ENCODE data around the gene MRGPRF.

The MRGPRF gene

DNA sequence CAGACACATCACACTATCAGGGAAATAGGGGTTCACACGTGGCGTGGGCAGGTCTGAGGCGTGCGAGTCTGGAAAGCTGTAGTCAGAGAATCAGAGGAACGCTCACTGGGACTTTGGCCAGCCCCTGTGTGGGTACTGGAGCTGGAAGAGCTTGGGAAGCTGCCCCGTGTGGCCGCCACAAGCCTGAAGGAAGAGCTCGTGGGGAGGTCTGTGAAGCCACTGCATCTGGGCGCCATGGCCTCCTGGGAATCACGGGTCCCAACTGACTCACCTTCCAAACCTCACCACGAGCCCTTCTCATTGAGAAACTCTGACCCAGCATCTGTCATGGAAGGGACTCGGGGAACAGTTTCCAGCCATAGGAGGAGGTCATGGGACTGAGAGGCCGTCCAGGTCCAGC lies 5.9 kb upstream of the MRGPRF start:
- DNase-seq = no peak

DNA sequence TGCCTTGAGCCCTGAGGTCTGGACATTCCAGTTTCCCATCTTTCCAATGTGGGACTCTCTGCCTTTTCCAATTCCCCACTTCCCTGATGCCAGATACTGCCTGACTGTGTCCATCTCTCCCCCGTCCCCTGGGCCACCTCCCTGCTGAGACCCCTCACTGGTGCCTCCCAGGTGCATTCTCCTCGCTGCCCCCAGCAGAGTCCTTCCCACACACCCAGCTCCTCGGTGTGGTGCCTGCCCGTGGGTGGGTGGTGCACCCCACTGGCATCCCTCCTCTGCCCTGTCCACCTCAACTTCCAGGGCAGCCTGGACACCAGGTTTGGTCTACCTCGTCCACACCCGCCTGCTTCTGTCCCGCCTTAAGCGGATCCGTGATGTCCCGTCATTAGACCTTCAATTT lies 4.9 kb upstream of the MRGPRF start:
- DNase-seq = no peak

DNA sequence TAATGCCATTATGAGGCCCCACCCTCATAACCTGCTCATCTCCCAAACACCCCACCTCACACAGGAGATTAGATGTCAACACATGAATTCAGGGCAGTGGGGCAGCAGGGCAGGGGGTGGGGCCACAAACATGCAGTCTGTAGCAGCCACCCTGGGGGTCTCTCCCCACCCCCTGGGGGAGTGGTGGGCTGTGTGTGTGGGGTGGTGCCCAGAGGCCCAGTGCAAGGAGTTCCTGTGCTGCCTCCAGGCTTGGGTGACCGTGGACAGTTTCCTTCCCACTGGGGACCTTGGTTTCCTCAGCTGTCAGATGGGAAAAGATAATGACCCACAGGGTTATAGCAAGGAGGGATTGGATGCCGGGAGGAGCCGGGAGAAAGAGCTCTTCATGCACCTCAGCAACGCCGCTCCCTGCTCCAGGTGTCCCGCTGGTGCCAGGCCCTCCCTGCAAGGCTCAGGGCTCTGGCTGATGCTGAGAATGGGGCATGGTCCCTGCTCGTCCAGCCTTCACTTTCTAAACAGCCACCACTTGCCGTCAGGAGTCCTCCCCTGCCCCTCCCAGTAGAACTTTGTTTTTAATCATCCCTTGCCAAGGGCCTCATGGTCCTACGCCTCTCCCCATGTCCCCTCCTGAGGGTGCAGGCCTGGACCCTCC lies 2.0 kb upstream of the MRGPRF start:
- no peak for DNase-seq

DNA sequence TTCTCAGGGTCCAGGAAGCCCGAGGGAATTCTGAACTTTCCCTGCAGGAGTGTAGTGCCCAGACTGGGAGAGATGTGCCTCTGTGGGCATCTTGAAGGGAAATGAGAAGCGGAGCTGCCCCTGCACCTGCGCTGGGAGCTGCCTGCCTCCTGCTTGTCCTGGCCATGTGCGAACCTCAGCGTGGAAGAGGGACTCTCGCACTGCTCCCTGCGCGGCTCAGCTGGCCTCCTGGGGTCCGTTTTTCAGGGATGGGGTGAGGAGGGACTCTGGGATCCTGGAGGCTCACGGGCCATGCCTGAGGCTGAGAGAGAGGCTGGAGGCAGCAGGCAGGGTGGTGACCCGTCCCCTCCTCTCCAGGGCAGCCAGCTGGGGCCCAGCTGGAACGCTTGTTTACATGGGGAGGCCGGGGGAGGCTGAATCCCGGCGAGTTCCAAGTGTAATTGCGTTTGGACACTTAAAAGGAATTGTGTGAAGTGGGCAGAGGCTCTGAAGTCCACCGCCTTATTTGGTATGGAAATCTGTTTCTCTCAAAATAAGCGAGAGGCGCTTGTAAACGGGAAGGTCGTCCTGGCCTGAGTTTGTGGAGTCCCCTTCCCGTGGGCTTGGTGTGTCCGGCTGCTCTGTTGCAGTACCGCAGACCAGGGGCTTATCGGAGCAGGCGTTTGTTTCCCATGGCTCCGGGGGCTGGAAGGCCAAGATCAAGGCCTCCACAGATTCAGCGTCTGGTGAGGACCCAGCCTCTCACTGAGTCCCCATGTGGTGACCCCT lies 1.2 kb upstream of the MRGPRF start:
- no peak for DNase-seq

DNA sequence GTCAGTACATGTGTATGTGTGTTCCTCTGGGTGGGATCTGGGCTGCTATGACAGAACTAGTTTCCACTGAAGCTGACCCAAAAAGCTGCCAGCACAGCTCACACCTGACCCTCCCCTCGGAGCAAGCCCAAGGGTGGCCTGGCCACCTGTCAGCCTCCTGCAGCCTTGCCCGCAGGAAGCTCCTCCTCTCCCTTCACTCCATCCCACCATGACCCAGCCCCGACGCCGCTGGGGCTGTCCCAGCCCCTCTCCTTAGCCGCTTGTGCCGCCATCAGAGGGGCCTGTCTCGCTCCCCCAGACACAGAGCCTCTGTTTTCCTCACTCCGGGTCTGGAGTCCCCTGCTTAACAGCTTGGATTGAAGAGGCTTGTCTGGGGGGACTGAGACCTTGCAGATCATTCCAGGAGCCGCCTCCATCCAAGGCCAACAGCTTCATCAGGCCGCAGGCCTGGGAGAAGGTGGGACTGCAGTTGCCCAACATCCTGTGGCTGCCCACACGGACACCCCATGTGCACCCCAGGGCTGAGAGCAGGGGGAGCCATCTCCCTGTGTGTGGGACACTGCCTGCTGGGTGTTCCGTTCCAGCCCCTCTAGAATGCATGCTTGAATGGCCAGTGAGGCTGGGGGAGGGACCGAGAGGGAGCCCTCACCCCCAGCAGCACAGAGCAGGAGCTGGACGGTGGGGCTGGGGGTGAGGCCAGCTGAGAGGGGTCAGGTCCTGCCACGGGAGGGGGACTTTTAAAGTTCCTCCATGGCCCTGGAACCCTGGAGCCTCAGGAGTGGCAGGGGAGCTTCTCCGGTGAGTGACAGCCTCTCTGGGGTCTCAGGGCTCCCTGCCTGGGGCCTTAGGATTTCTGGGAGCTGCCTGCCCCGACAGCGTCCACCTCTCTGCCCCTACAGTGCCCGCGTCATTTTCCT lies 696 bp downstream of the MRGPRF start:
- DNase-seq = no peak

DNA sequence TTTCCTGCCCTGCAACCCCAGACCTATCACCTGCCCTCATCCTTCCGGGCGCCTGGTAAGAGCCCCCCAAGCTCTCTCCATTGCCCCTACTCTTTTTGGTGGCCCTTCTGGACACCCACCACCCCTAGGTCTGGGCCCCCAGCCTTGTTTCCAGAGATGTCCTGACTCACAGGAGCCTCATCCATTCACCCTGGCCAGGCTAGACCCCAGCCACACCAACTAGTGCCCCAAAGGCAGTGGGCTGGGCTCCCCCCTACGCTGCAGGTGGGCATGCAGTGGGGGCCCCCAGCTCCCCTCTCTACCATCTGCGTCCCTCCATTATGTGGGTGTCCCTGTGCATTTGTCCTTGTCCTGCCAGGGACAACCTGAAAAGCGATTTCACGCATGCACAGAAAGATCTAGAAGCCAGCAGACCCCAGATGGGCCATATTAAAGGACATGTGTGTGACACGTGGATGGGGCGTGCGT lies 1.4 kb downstream of the MRGPRF start:
- DNase-seq = no peak

DNA sequence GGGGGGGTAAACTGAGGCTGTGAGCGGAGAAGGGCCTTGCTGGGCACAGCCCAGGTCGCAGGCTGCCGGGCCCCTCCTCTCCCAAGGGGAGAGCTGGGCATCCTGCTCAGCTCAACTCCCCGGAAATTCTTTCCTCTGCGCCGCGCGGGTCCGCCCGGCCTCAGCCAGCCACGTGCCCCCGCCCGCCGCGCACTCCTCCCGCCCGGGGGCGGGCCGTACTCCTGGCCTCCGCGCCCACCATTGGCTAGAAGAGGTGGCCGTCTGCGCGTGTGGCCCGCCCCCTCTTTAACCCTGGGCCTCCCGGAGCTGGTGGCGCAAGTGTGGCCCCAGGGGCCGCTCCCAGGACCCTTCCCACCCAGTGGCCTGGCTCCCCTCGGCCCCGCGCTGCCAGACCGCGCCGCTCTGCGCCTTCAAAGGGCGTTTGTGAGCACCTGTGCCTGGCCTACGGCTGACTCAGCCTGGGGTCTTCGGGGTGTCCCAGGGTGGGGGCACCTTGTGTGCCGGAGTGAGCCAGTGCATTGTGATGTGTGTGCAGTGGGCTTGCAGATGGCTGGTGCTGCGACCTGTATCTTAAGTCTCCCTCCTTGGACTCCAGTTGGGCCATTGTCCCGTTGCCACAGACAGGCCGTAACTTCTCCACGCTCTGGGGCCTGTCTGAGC lies 2.0 kb downstream of the MRGPRF start:
- no peak for DNase-seq

DNA sequence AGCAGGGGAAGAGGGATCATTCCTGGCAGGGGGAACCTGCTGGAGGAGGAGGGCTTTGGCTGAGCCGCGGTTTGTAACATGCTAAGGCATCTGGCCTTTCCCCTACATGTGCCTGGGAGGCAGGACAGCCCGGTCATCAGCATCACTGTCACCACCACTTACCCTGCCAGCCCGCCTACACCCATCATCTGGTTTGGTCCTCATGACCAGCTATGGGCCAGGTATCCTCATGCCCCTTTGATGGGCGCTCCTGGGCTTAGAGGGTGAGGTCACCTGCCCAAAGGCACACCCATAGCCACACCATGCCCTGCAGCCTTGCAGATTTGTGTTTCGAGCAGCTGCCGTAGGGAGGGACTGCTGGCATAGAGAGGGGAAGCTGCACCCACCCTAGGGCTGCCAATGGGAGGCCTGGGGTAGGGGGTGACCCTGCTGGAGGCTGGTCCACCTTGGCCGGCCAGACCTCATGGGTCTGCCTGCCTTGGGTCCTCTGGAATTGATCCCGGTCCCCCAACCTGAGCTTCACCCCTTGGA lies 2.6 kb downstream of the MRGPRF start:
- DNase-seq = no peak

DNA sequence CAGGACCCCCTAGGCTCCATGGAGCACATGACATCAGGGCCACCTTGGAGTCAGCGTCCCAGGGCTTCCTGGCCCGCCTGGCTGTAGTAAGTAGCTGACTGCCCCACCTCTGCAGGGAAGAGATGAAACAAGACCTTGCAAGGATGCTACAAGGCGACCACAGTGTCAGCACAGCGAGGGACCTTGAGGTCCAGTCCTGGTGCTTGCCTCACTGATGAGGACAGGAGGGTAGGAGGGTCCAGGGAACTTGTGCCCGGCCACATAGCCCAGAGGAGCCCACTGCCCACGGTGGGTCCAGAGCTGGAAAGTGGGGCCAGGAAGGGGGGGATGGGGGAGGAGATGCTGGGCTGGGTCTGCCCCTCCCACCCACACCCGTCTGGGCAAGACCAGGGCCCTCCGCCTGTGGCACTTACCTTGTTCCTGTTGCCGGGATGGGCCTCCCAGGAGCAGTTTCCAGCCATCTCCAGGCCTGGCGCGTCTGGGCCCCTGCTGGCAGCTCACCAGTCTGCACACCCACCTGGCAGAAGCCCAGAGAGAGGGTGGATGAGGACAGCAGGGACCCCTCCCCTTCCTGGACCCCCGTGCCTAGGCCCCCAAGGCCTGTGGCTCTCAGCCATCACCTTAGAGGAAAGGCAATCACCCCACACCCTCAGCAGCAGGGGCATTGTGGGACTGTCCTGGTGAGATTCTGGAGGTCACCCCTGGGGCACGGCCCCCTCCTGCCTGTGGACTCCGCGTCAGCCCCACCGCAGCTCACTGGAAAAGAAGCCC lies 3.4 kb downstream of the MRGPRF start:
- DNase-seq = no peak

DNA sequence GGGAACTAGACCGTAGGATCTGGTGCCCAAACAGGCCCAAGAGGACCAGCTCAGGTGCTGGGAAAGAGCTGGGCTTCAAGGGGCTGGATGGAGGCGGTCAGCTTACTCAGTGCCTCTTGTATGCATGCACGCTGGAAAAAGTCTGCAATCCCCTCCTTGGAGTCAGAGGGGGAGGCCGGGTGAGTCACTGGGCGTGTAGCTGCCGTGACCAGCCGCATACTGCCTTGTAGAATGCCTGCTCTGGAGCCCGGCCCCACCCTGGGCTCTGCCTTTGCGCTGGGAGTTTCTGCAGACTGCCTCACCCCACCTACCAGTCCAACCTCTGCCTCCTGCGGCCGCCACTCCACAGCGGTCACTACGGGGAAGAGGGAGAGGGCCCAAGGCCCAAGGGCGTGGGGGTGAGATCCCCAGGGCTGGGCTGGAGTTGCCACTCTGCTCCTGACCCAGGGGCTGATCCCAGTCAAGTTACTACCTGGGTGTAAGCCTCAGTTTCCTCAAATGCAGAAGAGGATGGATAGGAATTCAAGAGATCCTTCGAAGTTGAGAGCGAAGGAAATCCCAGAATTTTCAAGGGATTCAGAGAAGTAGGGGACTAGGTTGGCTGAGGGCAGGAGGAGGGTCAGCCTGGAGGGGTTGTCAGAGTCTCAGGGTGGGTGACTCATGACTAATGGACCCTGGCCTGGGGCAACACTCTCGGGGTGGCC lies 4.2 kb downstream of the MRGPRF start:
- DNase-seq = no peak

DNA sequence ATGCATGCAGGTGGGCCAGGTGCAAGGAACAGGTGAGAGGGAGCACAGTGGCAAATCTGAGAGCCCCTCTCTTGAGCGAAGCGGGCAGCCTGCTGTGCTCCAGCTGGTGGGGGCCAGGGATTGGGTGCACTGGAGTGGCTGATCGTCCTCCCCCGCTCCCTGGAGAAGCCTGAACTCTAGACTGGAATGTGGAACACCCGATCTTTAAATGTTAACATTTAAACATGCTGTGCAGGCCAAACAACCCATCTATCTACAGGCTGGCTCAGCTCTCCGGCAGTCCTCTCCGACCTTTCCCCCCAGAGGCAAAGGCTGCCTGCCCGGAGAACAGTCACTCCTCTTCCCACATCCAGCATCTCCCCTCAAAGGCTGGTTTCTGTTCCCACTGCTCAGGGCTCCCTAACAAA lies 5.1 kb downstream of the MRGPRF start:
- no peak for DNase-seq

DNA sequence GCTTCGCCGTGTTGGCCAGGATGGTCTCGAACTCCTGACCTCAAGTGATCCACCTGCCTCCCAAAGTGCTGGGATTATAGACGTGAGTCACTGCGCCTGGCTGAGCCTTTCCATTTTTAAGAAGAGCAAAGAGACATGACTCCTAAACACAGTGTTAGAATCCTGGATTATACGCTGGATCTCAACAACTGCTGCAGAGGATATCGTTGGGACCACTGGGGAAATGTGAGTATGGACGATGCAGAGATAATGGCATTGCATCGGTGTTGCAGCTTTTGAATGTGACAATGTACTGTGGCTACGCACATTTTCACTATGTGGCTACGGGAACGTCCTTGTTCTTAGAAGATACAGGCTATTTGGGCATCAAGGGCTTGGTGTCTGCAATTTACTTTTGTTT lies 6.2 kb downstream of the MRGPRF start:
- DNase-seq = no peak

DNA sequence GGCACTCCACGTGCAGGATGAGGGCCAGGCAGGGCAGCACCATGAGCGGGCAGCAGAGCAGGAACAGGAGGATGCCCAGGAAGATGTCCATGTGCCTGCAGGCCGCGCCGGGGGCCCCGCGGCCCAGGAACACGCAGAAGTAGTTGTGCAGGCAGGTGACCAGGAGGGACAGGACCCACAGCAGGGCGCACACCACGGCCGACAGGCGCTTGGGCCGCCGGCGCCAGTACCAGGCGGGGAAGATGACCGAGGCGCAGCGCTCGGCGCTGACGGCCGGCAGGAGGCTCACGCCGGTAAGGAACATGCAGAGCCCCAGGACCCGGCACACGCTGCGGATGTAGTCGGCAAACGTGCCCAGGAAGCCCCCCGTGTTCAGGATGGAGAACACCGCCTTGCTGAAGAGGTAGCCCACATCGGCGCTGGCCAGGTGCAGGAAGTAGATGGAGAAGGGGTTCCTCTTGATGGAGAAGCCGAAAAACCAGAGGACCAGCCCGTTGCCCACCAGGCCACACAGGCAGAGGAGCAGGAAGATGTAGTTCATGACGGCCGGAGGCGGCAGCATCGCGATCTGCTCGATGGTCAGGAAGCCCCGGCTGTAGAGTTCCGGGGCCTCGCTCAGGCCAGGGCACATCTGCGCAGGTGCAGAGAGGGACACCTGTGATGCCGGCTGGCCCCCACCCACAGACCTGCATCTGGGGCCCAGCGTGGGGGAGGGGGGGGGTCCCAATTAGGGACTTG lies 7.2 kb downstream of the MRGPRF start:
- DNase-seq = no peak

DNA sequence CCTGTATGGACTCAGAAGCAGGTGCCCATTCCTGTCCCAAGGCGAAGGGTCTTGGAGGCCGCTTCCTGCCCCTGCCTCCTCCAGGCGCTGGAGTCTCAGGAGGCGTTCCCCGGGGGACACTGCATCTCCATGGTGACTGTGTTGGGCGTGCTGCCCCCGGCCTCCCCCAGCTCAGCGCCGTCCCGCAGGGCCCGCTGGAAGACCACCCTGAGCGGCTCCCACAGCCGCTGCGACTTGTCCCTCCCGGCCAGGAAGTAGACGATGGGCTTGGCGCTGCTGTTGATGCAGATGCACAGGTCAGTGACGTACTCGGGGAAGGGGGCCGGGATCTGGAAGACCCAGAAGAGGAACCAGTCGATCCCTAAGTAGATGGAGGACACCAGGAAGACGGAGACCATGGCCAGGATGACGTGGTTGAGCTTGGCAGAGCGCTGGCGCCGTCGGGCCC lies 7.8 kb downstream of the MRGPRF start:
- no peak for DNase-seq

DNA sequence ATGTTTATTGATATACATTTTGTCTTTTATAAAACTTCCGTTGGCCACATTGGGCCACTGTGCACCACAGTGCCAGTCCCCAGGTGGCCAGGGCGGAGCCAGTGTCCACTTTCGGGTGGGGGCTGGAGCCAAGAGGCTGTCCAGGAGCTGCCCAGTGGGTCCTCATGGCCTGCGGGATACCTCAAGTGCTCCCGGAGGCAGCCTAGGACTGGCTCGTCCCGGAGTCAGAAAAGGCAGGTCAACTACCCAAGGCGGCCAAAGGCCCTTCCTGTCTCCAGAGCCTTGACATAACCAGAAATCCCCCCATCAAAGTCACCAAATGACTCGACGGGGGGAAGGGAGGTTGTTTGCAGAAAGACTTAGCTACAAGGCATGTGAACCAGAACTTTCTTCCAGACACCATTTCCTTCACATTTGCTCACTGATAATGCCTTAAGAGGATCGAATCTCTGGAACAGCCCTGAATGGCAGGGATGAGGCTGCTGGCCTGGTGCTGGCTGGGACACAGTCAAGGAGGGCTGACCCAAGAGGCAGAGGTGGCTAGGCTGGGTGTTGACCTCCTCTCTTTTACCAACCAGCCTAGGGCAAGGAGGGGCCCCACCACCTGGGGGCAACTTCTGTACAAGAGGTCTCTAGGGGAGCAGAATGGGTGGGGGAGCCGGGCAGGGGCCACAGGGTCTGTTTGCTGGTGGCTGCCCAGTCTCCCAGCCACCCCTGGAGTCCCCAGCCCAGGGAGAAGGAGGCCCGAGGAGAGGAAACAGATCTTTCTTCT lies 8.4 kb downstream of the MRGPRF start:
- DNase-seq = no peak

DNA sequence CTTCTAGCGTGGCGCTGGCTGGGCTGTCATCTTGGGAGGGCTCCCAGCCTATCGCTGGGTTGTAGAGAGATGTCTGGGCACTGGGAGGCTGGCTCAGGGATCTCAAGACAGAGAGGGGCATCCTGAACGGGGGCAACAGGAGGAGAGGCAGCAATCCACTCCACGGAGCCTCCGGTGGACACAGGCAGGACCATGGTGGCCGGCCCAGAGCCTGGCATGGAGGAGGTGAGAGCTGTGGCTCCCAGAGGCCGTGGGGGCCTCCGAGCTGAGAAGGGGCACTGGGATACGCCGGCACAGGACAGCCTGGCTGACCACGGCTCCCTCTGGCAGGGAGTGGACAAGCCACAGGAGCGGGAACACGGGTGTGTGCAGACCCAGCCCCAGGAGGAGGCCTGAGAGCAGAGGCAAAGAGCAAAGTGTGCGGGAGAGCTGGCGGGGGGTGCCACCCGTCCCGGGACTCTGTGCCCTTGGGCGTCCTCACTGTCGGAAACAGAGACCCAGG lies 9.1 kb downstream of the MRGPRF start:
- DNase-seq = no peak

DNA sequence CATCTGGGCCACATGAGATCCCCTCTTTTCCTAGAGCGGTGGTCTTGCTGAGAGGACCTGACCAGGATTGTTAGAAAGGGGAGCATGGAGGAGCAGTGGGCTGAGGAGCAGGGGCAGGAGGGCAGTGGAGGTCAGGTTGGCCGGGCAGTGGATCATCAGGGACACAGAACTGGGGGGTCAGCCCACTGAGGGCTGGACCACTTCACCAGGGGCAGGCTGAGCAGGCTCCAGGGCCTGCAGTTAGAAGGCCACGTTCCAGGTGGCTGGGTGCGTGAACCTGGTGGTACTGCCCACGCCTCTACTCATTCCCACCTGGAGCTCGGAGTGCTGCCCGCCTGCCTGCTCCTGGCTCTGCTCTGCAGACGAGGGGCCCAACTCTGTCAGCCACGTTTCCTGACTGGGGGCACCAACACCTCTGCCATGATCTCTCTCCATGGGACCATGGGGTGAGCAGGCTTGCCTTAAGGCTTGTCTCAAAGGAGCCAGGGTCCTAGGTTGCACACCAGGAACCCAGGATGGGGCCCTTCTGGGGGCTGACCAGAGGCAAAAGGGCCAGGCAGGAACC lies 9.7 kb downstream of the MRGPRF start:
- DNase-seq = no peak

DNA sequence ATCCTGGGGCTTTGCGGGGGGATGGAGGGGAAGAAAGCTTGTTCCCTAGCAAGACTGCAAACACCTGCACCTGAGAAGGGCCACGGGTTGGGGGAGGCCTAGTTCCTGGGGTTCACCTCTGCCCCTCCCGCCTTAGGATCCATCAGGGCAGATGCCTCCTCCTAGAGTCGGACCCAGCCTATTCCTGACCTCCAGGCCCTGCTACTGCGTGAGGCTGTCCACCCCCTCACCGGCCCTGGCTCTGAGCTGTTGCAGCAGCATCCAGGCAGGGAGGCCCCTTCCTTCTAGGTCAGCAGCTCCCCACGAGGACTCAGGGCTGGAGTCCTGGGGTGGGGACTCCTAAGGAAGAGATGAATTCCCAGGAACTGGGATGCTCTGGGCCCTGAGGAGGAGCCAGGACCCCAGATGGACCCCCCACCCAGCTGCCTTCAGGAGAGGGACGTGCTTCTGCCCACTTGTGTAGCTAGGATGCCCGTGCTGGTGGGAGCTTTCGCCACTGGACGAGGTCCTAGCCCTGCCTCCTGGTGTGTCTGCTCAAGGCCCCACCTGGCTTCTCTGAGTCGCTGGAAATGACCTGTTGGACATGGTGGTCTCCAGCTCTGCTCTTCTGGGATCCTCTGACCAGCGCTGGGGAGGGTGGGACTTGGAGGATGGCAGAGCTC lies 10.3 kb downstream of the MRGPRF start:
- DNase-seq = no peak
